HepG2 (cell line): ENCODE data around the gene OR51E2. TPM values are rescaled to one million over a fixed set of nuclear protein-coding genes. Genes with fewer than 3 reads are reported as not detected.

Source experiments
- ATAC-seq: fragments of 200-7000 bp; cut with Tn5 transposase; 3 replicates; pipeline ENCODE4 v1.9.1; 2020; ENCODE audit warnings: mild to moderate bottlenecking, moderate library complexity
- BruUV-seq: library from RNA; stranded (reverse); fragments of 400-500 nt; replicated peaks from 2 replicates; lab custom pipeline; 2021; lab: Mats Ljungman, UMichigan
- CTCF ChIA-PET: fragments of 300-600 bp; formaldehyde crosslinking; extraction: SDS; loops from one replicate; lab custom pipeline; 2021; ENCODE audit warnings: low total read pairs, inconsistent platforms, low intra/inter-chr PET ratio; lab: Yijun Ruan, JAX
- POLR2A ChIA-PET: fragments of 350-600 bp; sonication (Branson Sonifier 250); formaldehyde crosslinking; loops from one replicate; lab custom pipeline; 2020; ENCODE audit warnings: antibody characterized with exemption, inconsistent platforms; lab: Yijun Ruan, JAX
- DNase-seq: peaks from one replicate; pipeline ENCODE4 v3.0.0-alpha.2; 2015; ENCODE audit warnings: low spot score
- FAIRE-seq: peaks from 3 replicates; lab custom pipeline; 2011; peaks lifted over from hg19 to GRCh38; lab: Jason Lieb, UNC
- H2AFZ ChIP-seq: one replicate; pipeline ENCODE4 v1.6.1; 2011; ENCODE audit warnings: low read length, inconsistent platforms
- H3K27ac ChIP-seq: fragments of 300-600 bp; 3 replicates; pipeline ENCODE4 v1.8.0; 2011; ENCODE audit warnings: mixed run types, mild to moderate bottlenecking, mixed read lengths, low read length, inconsistent platforms; ENCODE audit not compliant: insufficient read depth; ENCODE audit errors: extremely low read length
- H3K27me3 ChIP-seq, 2 experiments: fragments of 200-600 bp in 1 of 2; 2 replicates in 1 of 2; 3 replicates in 1 of 2; pipeline versions ENCODE4 v1.6.0 to v1.8.0; 2011; ENCODE audit warnings: low read length in 2 of 2, mild to moderate bottlenecking in 2 of 2, moderate library complexity in 2 of 2, inconsistent platforms in 1 of 2; ENCODE audit not compliant: insufficient read depth in 2 of 2, control insufficient read depth in 1 of 2
- H3K36me3 ChIP-seq, 2 experiments: fragments of 200-600 bp in 1 of 2; replicated peaks in 1 of 2; 2 replicates in 1 of 2; 3 replicates in 1 of 2; pipeline versions ENCODE4 v1.5.1 to v1.8.0; 2011; ENCODE audit warnings: low read length in 2 of 2, inconsistent platforms in 1 of 2; ENCODE audit not compliant: insufficient read depth in 2 of 2, control insufficient read depth in 1 of 2
- H3K4me1 ChIP-seq: 2 replicates; pipeline ENCODE4 v1.5.1; 2012; ENCODE audit warnings: low read length, inconsistent platforms; ENCODE audit not compliant: insufficient read depth
- H3K4me2 ChIP-seq: 2 replicates; pipeline ENCODE4 v1.6.0; 2011; ENCODE audit warnings: low read depth, low read length, inconsistent platforms
- H3K4me3 ChIP-seq, 3 experiments: fragments of 200-600 bp in 1 of 3; sonication (generic), shearing (Covaris generic) in 1 of 3; replicated peaks in 1 of 3; 2 replicates each; pipeline ENCODE4 v1.5.1; 2011 to 2016; ENCODE audit warnings: low read length in 3 of 3, inconsistent platforms in 2 of 3, low read depth in 2 of 3, mild to moderate bottlenecking in 2 of 3, control low read depth in 1 of 3, mixed read lengths in 1 of 3; ENCODE audit not compliant: insufficient read depth in 1 of 3
- H3K79me2 ChIP-seq: one replicate; pipeline ENCODE4 v1.6.1; 2011; ENCODE audit warnings: low read length, inconsistent platforms; ENCODE audit not compliant: insufficient read depth
- H3K9ac ChIP-seq: 2 replicates; pipeline ENCODE4 v1.6.0; 2011; ENCODE audit warnings: mild to moderate bottlenecking, low read depth, low read length, inconsistent platforms; ENCODE audit not compliant: insufficient read depth
- H3K9me3 ChIP-seq: 2 replicates; pipeline ENCODE4 v1.5.1; 2012; ENCODE audit warnings: mild to moderate bottlenecking, low read length
- H4K20me1 ChIP-seq: 2 replicates; pipeline ENCODE4 v1.6.0; 2011; ENCODE audit warnings: inconsistent platforms, mild to moderate bottlenecking, low read length, moderate library complexity; ENCODE audit not compliant: insufficient read depth
- DMAP1 ChIP-seq: IDR thresholded peaks from 2 replicates; pipeline ENCODE4 v1.6.1; 2016
- NR1H2 ChIP-seq: sonication (generic); formaldehyde crosslinking; IDR thresholded peaks from 2 replicates; pipeline ENCODE4 v1.8.1; 2022; ENCODE audit warnings: low read depth, missing genetic modification reagents, borderline replicate concordance
- PHF5A ChIP-seq: IDR thresholded peaks from one replicate; pipeline ENCODE4 v1.6.1; 2018; ENCODE audit warnings: low read depth, missing genetic modification reagents; ENCODE audit not compliant: unreplicated experiment
- SALL1 ChIP-seq: sonication (generic); formaldehyde crosslinking; IDR thresholded peaks from 2 replicates; pipeline ENCODE4 v1.8.0; 2022; ENCODE audit warnings: mild to moderate bottlenecking, missing genetic modification reagents
- SYNCRIP ChIP-seq: fragments of 200-400 bp; formaldehyde crosslinking; IDR thresholded peaks from 2 replicates; pipeline ENCODE4 v1.6.1; 2018; ENCODE audit warnings: mild to moderate bottlenecking, low read depth, low read length; ENCODE audit not compliant: insufficient read depth
- TFDP1 ChIP-seq: IDR thresholded peaks from 2 replicates; pipeline ENCODE4 v1.6.1; 2016; ENCODE audit warnings: missing compliant biosample characterization, missing genetic modification reagents, borderline replicate concordance
- ZNF121 ChIP-seq: sonication (generic); formaldehyde crosslinking; IDR thresholded peaks from 2 replicates; pipeline ENCODE4 v1.5.0; 2020; ENCODE audit warnings: mild to moderate bottlenecking, missing genetic modification reagents
- ZNF280D ChIP-seq: sonication (generic); formaldehyde crosslinking; IDR thresholded peaks from 2 replicates; pipeline ENCODE4 v1.5.1; 2020; ENCODE audit warnings: mild to moderate bottlenecking, missing genetic modification reagents
- ZNF354B ChIP-seq: sonication (generic); formaldehyde crosslinking; IDR thresholded peaks from 2 replicates; pipeline ENCODE4 v1.8.0; 2022; ENCODE audit warnings: mild to moderate bottlenecking, missing genetic modification reagents
- ZNF644 ChIP-seq: IDR thresholded peaks from 2 replicates; pipeline ENCODE4 v1.6.1; 2016; ENCODE audit warnings: low read depth
- ZNF646 ChIP-seq: sonication (generic); formaldehyde crosslinking; IDR thresholded peaks from 2 replicates; pipeline ENCODE4 v1.9.0; 2021; ENCODE audit warnings: mild to moderate bottlenecking, missing genetic modification reagents
- ZSCAN5A ChIP-seq: sonication (generic); formaldehyde crosslinking; IDR thresholded peaks from 2 replicates; pipeline ENCODE4 v1.8.0; 2022; ENCODE audit warnings: mild to moderate bottlenecking, missing genetic modification reagents, borderline replicate concordance
- WGBS: methylation state at CpG from one replicate; pipeline ENCODE4 v1.1.6; 2017; ENCODE audit warnings: low lambda C conversion rate; 5-methylcytosine and 5-hydroxymethylcytosine counted together
- in situ Hi-C: cut with HindIII; loops from 2 replicates; pipeline ENCODE4 v1.10.0; 2017; ENCODE audit warnings: low pct_unique_long_range_greater_than_20kb; ENCODE audit not compliant: extremely low pct_ligation_motif_present
- intact Hi-C: fragments of 100-400 bp; cut with micrococcal nuclease; formaldehyde crosslinking; loops from one replicate; pipeline ENCODE4 v1.10.0; 2022; ENCODE audit not compliant: unreplicated experiment
- polyA plus RNA-seq, 8 experiments: library from polyadenylated mRNA; depleted of rRNA in 3 of 8; stranded (reverse) in 7 of 8; unstranded in 1 of 8; fragments of >200 nt; fragmentation: Illumina TruSeq in 4 of 8; extraction: Trizol in 4 of 8; gene quantifications; 2 replicates each; pipeline versions ENCODE4 v1.2.1 to v1.2.3, GENCODE V29; 2011 to 2016; ENCODE audit warnings: low read depth in 4 of 8, missing spikeins in 1 of 8, mixed read lengths in 1 of 8; ENCODE audit not compliant: insufficient read depth in 1 of 8
- total RNA-seq, 5 experiments: library from RNA; depleted of rRNA; stranded (reverse); fragments of >200 nt; fragmentation: Illumina TruSeq; extraction: Trizol; gene quantifications; 2 replicates each; pipeline ENCODE4 v1.2.3, GENCODE V29; 2016; ENCODE audit warnings: low read depth in 1 of 5

OR51E2 gene
- total and polyA plus RNA-seq, 2 of the 13 experiments (the other 11 are each of a cell fraction or from before 2014, with no cell fraction given): not detected

- TF ChIP-seq ZNF280D (CRISPR knock-in tag): no peak
- no peak for TF ChIP-seq ZNF354B (CRISPR knock-in tag)
- no peak for TF ChIP-seq ZSCAN5A
Observed at GRCh38 chr11:4664786-4665185, 32.9 kb downstream of the OR51E2 start (continued).

- no peaks in the 10 kb centered on the region; a peak in 1 of 5 replicates for H3K27me3 ChIP-seq
Observed at GRCh38 chr11:4664183-4664582, 33.5 kb downstream of the OR51E2 start.

More at GRCh38 chr11:4664183-4664582, 33.5 kb downstream of the OR51E2 start:
- no peak for ATAC-seq
- H3K27ac ChIP-seq: no peak overlapping the region
- intact Hi-C loops: no loop called here
- no peak overlapping the region for H2AFZ ChIP-seq
- H3K4me3 ChIP-seq: no peak overlapping the region
- POLR2A ChIA-PET: no interaction called here
- 29% methylated on average over 3 of the region's 3 CpGs for WGBS
- BruUV-seq: no TSS peak
- H3K4me2 ChIP-seq: no peak overlapping the region
- no peak overlapping the region for H3K9ac ChIP-seq
- DNase-seq: no peak
- in situ Hi-C loops: no loop called here
- CTCF ChIA-PET: no interaction called here
- H3K36me3 ChIP-seq: no peaks in the 10 kb centered on the region
- H3K9me3 ChIP-seq: no peaks in the 10 kb centered on the region
- no peaks in the 10 kb centered on the region for H3K79me2 ChIP-seq
- H4K20me1 ChIP-seq: no peaks in the 10 kb centered on the region
- TF ChIP-seq SALL1: no peak
- TF ChIP-seq ZNF646 (CRISPR knock-in tag): no peak
- no peak for TF ChIP-seq ZNF644 (CRISPR knock-in tag)
- TF ChIP-seq TFDP1 (CRISPR knock-in tag): no peak
- TF ChIP-seq ZNF121 (CRISPR knock-in tag): no peak
- no peak for TF ChIP-seq NR1H2
- TF ChIP-seq SYNCRIP: no peak
- TF ChIP-seq PHF5A (CRISPR knock-in tag): no peak
- TF ChIP-seq DMAP1 (CRISPR knock-in tag): no peak
- no peaks in the 10 kb centered on the region for H3K4me1 ChIP-seq
- no peak for FAIRE-seq
